Naive thymus-derived CD4-positive, alpha-beta T cell (primary cell): ENCODE measurements around the gene KIF24. TPM values are rescaled to one million over a fixed set of nuclear protein-coding genes. Genes with fewer than 3 reads are reported as not detected.
A peak's percentile ranks its signal among the peaks of the same experiment; 100 is the strongest.
"Not testable (repeated sequence)": the region's sequence is repeated elsewhere in the genome, so short reads cannot be mapped to it uniquely, and the experiment has no call there.

Experiments
- ATAC-seq: fragments of 150-1000 bp; cut with Tn5 transposase; 2 replicates; pipeline ENCODE4 v1.10.0; 2021; ENCODE audit warnings: mild to moderate bottlenecking, moderate library complexity
- CTCF ChIA-PET: fragments of 350-600 bp; sonication (Branson Sonifier 250); formaldehyde crosslinking; loops from one replicate; lab custom pipeline; 2021; ENCODE audit warnings: antibody characterized with exemption; lab: Charles Lee
- POLR2A ChIA-PET: fragments of 350-600 bp; sonication (Branson Sonifier 250); formaldehyde crosslinking; loops from one replicate; lab custom pipeline; 2021; ENCODE audit warnings: antibody characterized with exemption, inconsistent platforms; lab: Charles Lee
- DNase-seq, 9 donors: peaks; one replicate each; pipeline versions ENCODE4 v3.0.0 to v3.0.0-alpha.2; 2020 to 2022; ENCODE audit warnings: mixed read lengths in 1 of 9
- H3K27ac ChIP-seq: one replicate; pipeline ENCODE4 v1.7.0; 2013; ENCODE audit warnings: mild to moderate bottlenecking, low read depth, low read length, moderate library complexity
- H3K27me3 ChIP-seq, 2 donors: one replicate each; pipeline ENCODE4 v1.7.0; 2013; ENCODE audit warnings: low read length in 2 of 2, mild to moderate bottlenecking in 2 of 2, moderate library complexity in 2 of 2; ENCODE audit not compliant: control insufficient read depth in 2 of 2, insufficient read depth in 2 of 2
- H3K36me3 ChIP-seq, 3 experiments: 1 replicate in 2 of 3; 2 replicates in 1 of 3; pipeline ENCODE4 v1.7.0; 2013; ENCODE audit warnings: low read length in 3 of 3, mild to moderate bottlenecking in 3 of 3, moderate library complexity in 1 of 3; ENCODE audit not compliant: insufficient read depth in 3 of 3, control insufficient read depth in 2 of 3
- H3K4me1 ChIP-seq, 2 donors: one replicate each; pipeline ENCODE4 v1.7.0; 2013; ENCODE audit warnings: low read length in 2 of 2, mild to moderate bottlenecking in 2 of 2, moderate library complexity in 1 of 2; ENCODE audit not compliant: control insufficient read depth in 2 of 2, insufficient read depth in 2 of 2
- H3K4me3 ChIP-seq: 2 replicates; pipeline ENCODE4 v1.7.0; 2013; ENCODE audit warnings: mild to moderate bottlenecking, low read length
- H3K9me3 ChIP-seq, 3 experiments: 1 replicate in 2 of 3; 2 replicates in 1 of 3; pipeline ENCODE4 v1.7.0; 2013; ENCODE audit warnings: low read length in 3 of 3; ENCODE audit not compliant: control insufficient read depth in 2 of 3
- H3K27ac Mint-ChIP-seq, 9 donors: one replicate each; pipeline ENCODE4 v1.8.0; 2020 to 2022; ENCODE audit warnings: mixed read lengths in 9 of 9, mild to moderate bottlenecking in 8 of 9, moderate library complexity in 5 of 9, inconsistent platforms in 2 of 9
- H3K27me3 Mint-ChIP-seq, 5 donors: one replicate each; pipeline ENCODE4 v1.8.0; 2021 to 2022; ENCODE audit warnings: mixed read lengths in 5 of 5, mild to moderate bottlenecking in 1 of 5
- H3K36me3 Mint-ChIP-seq, 5 donors: one replicate each; pipeline ENCODE4 v1.8.0; 2020 to 2022; ENCODE audit warnings: mixed read lengths in 5 of 5, mild to moderate bottlenecking in 3 of 5, inconsistent platforms in 1 of 5
- H3K4me1 Mint-ChIP-seq, 7 donors: one replicate each; pipeline ENCODE4 v1.8.0; 2020 to 2022; ENCODE audit warnings: mixed read lengths in 7 of 7, mild to moderate bottlenecking in 3 of 7, inconsistent platforms in 1 of 7
- H3K4me3 Mint-ChIP-seq, 10 donors: one replicate each; pipeline ENCODE4 v1.8.0; 2020 to 2022; ENCODE audit warnings: mild to moderate bottlenecking in 10 of 10, mixed read lengths in 10 of 10, moderate library complexity in 6 of 10, inconsistent platforms in 2 of 10
- H3K9me3 Mint-ChIP-seq, 11 donors: one replicate each; pipeline ENCODE4 v1.8.0; 2020 to 2022; ENCODE audit warnings: mixed read lengths in 11 of 11, mild to moderate bottlenecking in 4 of 11, inconsistent platforms in 1 of 11, moderate library complexity in 1 of 11
- intact Hi-C, 2 donors: fragments of 100-400 bp; cut with micrococcal nuclease; formaldehyde crosslinking; loops; one replicate each; pipeline ENCODE4 v1.15.1; 2023
- polyA plus RNA-seq, 2 donors: library from polyadenylated mRNA; unstranded; fragments of 300-500 nt; fragmentation: Illumina TruSeq; gene quantifications; one replicate each; pipeline ENCODE4 v1.2.3, GENCODE V29; 2021
- total RNA-seq, 6 experiments: library from RNA in 5 of 6; stranded (reverse) in 5 of 6; gene quantifications; 1 replicate in 5 of 6; 2 replicates in 1 of 6; pipeline ENCODE4 v1.2.3 and lab custom pipeline; 2021 to 2026

KIF24 gene
- total and polyA plus RNA-seq, 7 experiments from 2014 or later, result 0.11 to 6.0 (median 0.23) TPM

DNA sequence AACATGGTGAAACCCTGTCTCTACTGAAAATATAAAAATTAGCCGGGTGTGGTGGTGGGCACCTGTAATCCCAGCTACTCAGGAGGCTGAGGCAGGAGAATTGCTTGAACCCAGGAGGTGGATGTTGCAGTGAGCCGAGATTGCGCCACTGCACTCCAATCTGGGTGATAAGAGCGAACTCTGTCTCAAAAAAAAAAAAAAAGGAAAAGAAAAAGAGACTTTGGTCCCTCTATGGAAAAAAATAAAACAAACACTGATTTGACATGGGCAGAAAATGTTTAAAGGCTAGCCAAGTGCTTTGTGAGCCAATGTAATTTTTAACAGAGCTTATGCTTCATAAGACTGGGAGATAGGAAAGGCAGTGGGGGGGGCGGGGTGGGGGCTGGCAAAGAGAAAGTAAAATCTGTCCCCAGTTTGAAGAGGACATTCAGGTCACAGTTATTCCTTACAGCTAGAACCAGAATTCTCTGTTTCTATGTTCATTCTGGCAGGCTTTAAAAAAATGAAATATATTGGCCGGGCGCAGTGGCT is 23.1 kb upstream of the KIF24 start:
- H3K4me3 ChIP-seq, H3K27ac Mint-ChIP-seq: not testable (repeated sequence)
- CTCF ChIA-PET, result interaction anchor here (0.7 kb wide), 1 partner anchor 95 kb away, joined by 3 read pairs; no protein-coding TSS in a partner anchor

DNA sequence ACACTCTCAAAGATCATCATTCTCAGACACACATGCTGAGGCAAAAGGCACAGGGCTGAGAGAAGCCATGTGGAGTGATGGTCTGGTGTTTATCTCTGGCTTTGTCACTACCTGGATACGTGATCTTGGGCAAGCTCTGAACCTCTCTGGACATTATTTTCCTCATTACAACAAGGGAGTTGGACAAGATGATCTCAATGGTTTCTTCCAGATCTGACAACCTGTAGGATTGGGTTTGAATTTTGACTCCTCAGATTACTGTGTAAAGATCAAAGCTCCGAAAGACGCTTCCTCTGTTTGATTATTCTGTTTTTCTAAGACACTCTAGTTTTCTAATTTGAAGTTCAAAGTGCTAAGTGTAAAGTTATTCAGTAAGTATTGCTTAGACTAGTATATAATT is 20.3 kb upstream of the KIF24 start:
- peaks cover 0 to 3% (median 0%) of the 10 kb centered on the region in 3 experiments for H3K36me3 ChIP-seq
- peaks cover 5 to 24% (median 8%) of the 10 kb centered on the region in 5 donors for H3K36me3 Mint-ChIP-seq
- ChIA-PET POLR2A (no interaction called here), CTCF (no interaction called here)
- no peaks in the 10 kb centered on the region for H3K4me1 ChIP-seq
- ATAC-seq (no peak), DNase-seq (no peak)
- no peak overlapping the region for H3K27ac Mint-ChIP-seq
- peaks cover 0 to 2% (median 0%) of the 10 kb centered on the region in 7 donors for H3K4me1 Mint-ChIP-seq
- no peaks in the 10 kb centered on the region for H3K27me3 Mint-ChIP-seq
- H3K27me3 ChIP-seq, result no peaks in the 10 kb centered on the region
- H3K27ac ChIP-seq, result no peak overlapping the region
- H3K4me3 ChIP-seq, result no peak overlapping the region
- no peaks in the 10 kb centered on the region for H3K9me3 Mint-ChIP-seq
- no peak overlapping the region for H3K4me3 Mint-ChIP-seq
- intact Hi-C loops, result no loop called here
- H3K9me3 ChIP-seq, result no peaks in the 10 kb centered on the region

More for the DNA sequence above, 23.1 kb upstream of the KIF24 start:
- H3K36me3 ChIP-seq, ATAC-seq, H3K4me1 Mint-ChIP-seq, H3K4me1 ChIP-seq, POLR2A ChIA-PET, H3K9me3 ChIP-seq, H3K4me3 Mint-ChIP-seq, DNase-seq, H3K27me3 Mint-ChIP-seq, H3K27me3 ChIP-seq, H3K27ac ChIP-seq, intact Hi-C loops: not testable (repeated sequence)
- Mint-ChIP-seq H3K9me3 (peaks cover 0 to 22% (median 7%) of the 10 kb centered on the region in 11 donors), H3K36me3 (peaks cover 17 to 32% (median 22%) of the 10 kb centered on the region in 5 donors)

DNA sequence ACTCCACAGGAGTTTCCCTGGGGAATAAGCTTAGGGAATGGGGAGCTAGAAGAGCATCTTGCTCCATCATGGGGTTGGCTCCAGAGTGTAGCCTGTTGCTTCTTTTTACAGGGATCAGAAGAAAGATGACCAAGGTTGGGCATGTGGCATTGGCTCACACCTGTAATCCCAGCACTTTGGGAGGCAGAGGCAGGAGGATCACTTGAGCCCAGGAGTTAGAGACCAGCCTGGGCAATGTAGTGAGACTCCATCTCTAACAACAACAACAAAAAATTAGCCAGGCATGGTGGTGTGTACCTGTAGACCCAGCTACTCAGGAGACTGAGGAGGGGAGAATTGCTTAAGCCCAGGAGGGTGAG is 18.7 kb upstream of the KIF24 start:
- Mint-ChIP-seq H3K4me3 (no peak overlapping the region), H3K27me3 (no peaks in the 10 kb centered on the region), H3K9me3 (no peaks in the 10 kb centered on the region), H3K36me3 (peaks cover 8 to 33% (median 11%) of the 10 kb centered on the region in 5 donors), H3K27ac (peak overlapping the region in 1 of 9 donors; percentile 33), H3K4me1 (peaks cover 0 to 2% (median 0%) of the 10 kb centered on the region in 7 donors)
- H3K4me3 ChIP-seq, result no peak overlapping the region
- intact Hi-C loops, result no loop called here
- no peak for ATAC-seq
- H3K27ac ChIP-seq, result no peak overlapping the region
- no peaks in the 10 kb centered on the region for H3K27me3 ChIP-seq
- ChIA-PET POLR2A (no interaction called here), CTCF (no interaction called here)
- peaks cover 0 to 15% (median 0%) of the 10 kb centered on the region in 3 experiments for H3K36me3 ChIP-seq
- H3K9me3 ChIP-seq, result no peaks in the 10 kb centered on the region
- no peak for DNase-seq
- H3K4me1 ChIP-seq, result no peaks in the 10 kb centered on the region

DNA sequence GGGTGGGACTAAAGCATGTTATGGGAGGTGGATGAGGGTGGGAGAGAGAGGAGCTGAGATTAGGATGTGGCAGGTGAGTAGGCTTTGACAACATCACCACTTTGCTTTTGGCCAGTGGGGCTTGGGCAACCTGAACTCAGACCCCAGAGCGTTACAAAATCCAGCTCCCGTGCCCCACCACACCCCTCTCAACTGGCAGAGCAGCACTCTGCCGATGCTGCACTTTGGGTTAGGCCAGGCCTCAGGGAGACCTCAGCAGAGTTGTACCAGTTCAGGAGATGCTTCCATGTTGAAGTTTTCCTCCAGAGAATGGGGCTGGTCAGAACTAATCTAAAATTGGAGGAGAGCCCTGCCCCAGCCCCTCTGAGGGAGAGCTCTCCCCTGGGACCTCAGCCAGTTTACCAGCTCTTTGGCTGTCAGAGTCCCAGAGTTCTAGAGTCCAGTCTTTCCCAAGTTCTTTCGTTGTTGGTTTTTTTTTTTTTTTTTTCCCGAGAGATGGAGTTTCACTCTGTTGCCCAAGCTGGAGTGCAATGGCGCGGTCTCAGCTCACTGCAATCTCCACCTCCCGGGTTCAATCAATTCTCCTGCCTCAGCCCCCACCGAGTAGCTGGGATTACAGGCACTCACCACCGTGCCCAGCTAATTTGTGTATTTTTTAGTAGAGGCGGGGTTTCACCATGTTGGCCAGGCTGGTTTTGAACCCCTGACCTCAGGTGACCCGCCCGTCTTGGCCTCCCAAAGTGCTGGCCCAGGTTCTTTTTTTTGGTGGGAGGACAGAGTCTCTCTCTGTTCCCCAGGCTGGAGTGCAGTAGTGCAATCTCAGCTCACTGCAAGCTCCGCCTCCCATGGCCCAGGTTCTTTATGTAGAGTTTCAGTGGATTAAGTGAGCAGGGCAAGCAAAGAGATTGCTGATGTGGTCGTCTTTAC is 18.1 kb upstream of the KIF24 start:
- POLR2A ChIA-PET, result no interaction called here
- Mint-ChIP-seq H3K36me3 (peaks cover 8 to 33% (median 11%) of the 10 kb centered on the region in 5 donors), H3K4me1 (peaks cover 0 to 2% (median 0%) of the 10 kb centered on the region in 7 donors), H3K27me3 (no peaks in the 10 kb centered on the region), H3K9me3 (no peaks in the 10 kb centered on the region), H3K4me3 (no peak overlapping the region), H3K27ac (peak overlapping the region in 1 of 9 donors; percentile 33)
- ATAC-seq (no peak), DNase-seq (no peak)
- no peak overlapping the region for H3K4me3 ChIP-seq
- CTCF ChIA-PET, result interaction anchor here (0.8 kb wide), 1 partner anchor 14 kb away, joined by 3 read pairs; no protein-coding TSS in a partner anchor
- no peaks in the 10 kb centered on the region for H3K4me1 ChIP-seq
- H3K27ac ChIP-seq, result no peak overlapping the region
- peaks cover 0 to 20% (median 0%) of the 10 kb centered on the region in 3 experiments for H3K36me3 ChIP-seq
- no peaks in the 10 kb centered on the region for H3K9me3 ChIP-seq
- intact Hi-C loops, result no loop called here
- no peaks in the 10 kb centered on the region for H3K27me3 ChIP-seq

DNA sequence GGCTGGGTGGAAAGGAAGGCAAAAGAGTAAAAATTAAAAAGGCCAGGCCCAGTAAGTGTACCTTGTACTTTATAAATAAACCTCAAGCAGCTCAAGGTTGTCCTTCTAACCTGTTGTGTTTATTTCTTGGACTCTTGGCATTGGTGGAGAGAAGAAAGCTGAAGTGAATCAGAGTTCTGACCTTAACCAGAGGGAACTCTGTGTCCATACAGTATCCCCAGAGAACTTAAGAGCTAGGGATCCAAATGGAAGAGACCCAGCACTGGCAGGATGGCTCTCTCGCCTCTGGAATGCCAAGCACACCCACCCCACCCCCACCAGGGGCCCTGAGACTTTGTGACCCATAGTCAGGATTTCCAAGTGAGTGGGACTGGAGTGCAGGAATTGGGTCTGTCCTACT is 14.5 kb upstream of the KIF24 start:
- no peak for ATAC-seq
- ChIA-PET CTCF (interaction anchor here (0.5 to 1.3 kb wide), 2 partner anchors 35 to 717 kb away, joined by 3 read pairs; no protein-coding TSS in a partner anchor), POLR2A (interaction anchor here (0.6 kb wide), 1 partner anchor 1234 kb away, joined by 5 read pairs; no protein-coding TSS in a partner anchor)
- Histone ChIP-seq H3K4me3 (no peak overlapping the region), H3K4me1 (no peaks in the 10 kb centered on the region), H3K36me3 (peaks cover 3 to 53% (median 9%) of the 10 kb centered on the region in 3 experiments), H3K27me3 (no peaks in the 10 kb centered on the region), H3K9me3 (no peaks in the 10 kb centered on the region), H3K27ac (no peak overlapping the region)
- Mint-ChIP-seq H3K27ac (no peak overlapping the region), H3K4me1 (peaks cover 0 to 2% (median 0%) of the 10 kb centered on the region in 7 donors), H3K4me3 (no peak overlapping the region), H3K27me3 (no peaks in the 10 kb centered on the region), H3K36me3 (peaks cover 4 to 33% (median 18%) of the 10 kb centered on the region in 5 donors), H3K9me3 (peaks cover 0 to 1% (median 0%) of the 10 kb centered on the region in 11 donors)
- intact Hi-C loops, result no loop called here
- DNase-seq, result no peak

DNA sequence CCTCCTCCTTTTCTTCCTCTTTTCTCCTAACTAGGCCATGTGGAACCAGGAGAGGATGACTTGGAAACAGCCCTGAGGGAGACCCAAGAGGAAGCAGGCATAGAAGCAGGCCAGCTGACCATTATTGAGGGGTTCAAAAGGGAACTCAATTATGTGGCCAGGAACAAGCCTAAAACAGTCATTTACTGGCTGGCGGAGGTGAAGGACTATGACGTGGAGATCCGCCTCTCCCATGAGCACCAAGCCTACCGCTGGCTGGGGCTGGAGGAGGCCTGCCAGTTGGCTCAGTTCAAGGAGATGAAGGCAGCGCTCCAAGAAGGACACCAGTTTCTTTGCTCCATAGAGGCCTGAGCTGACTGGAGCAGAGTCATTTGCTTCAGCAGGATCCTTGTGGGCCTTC is 14.0 kb upstream of the KIF24 start:
- CTCF ChIA-PET, result no interaction called here
- peaks cover 4 to 36% (median 18%) of the 10 kb centered on the region in 5 donors for H3K36me3 Mint-ChIP-seq
- Histone ChIP-seq H3K27ac (no peak overlapping the region), H3K4me1 (no peaks in the 10 kb centered on the region), H3K9me3 (no peaks in the 10 kb centered on the region), H3K4me3 (no peak overlapping the region), H3K27me3 (no peaks in the 10 kb centered on the region), H3K36me3 (peaks cover 5 to 56% (median 10%) of the 10 kb centered on the region in 3 experiments)
- no peaks in the 10 kb centered on the region for H3K27me3 Mint-ChIP-seq
- intact Hi-C loops, result no loop called here
- no peak overlapping the region for H3K4me3 Mint-ChIP-seq
- no peak for ATAC-seq
- H3K4me1 Mint-ChIP-seq, result peaks cover 0 to 2% (median 0%) of the 10 kb centered on the region in 7 donors
- peaks cover 0 to 1% (median 0%) of the 10 kb centered on the region in 11 donors for H3K9me3 Mint-ChIP-seq
- H3K27ac Mint-ChIP-seq, result no peak overlapping the region
- DNase-seq, result no peak
- POLR2A ChIA-PET, result interaction anchor here (0.6 kb wide), 1 partner anchor 1234 kb away, joined by 5 read pairs; no protein-coding TSS in a partner anchor
